Cardiac muscle cell (in vitro differentiated cells and primary cell): Measurements from ENCODE around the gene SCN4B. TPM values are rescaled to one million over a fixed set of nuclear protein-coding genes. Genes with fewer than 3 reads are reported as not detected.

Experiments
- DNase-seq, 2 donors: peaks; one replicate each; pipeline versions ENCODE4 v3.0.0 to v3.0.0-alpha.2; 2010 to 2017; ENCODE audit warnings: low read depth in 1 of 2, low spot score in 1 of 2
- H3K27ac ChIP-seq: fragments of 200-600 bp; sonication (generic); 2 replicates; pipeline ENCODE4 v1.5.1; 2016
- H3K27me3 ChIP-seq: fragments of 200-600 bp; sonication (generic); 2 replicates; pipeline ENCODE4 v1.6.0; 2016; ENCODE audit warnings: control low read depth
- H3K36me3 ChIP-seq: fragments of 200-600 bp; sonication (generic); 2 replicates; pipeline ENCODE4 v1.5.1; 2016; ENCODE audit warnings: control low read depth
- H3K4me1 ChIP-seq: fragments of 200-600 bp; sonication (generic); 2 replicates; pipeline ENCODE4 v1.8.1; 2017; ENCODE audit warnings: low read depth, mild to moderate bottlenecking, mixed run types
- H3K4me3 ChIP-seq: fragments of 200-600 bp; sonication (generic); 2 replicates; pipeline ENCODE4 v1.5.1; 2016; ENCODE audit warnings: mild to moderate bottlenecking
- H3K9me3 ChIP-seq: fragments of 200-600 bp; sonication (generic); 2 replicates; pipeline ENCODE4 v1.5.1; 2017; ENCODE audit warnings: low read depth, mild to moderate bottlenecking, control low read depth
- polyA plus RNA-seq: library from polyadenylated mRNA; unstranded; fragments of >200 nt; fragmentation: Nextera tagmentation; extraction: Ambion mirVana; gene quantifications from 2 replicates; pipeline ENCODE4 v1.2.1, GENCODE V29; 2016
- total RNA-seq: library from RNA; depleted of rRNA; stranded (reverse); fragments of >200 nt; gene quantifications from 2 replicates; pipeline ENCODE4 v1.2.3, GENCODE V29; 2016
- TF ChIP-seq, protein P1 (sequence below): IDR thresholded peaks from 2 replicates; pipeline ENCODE4 v1.5.1; 2012; ENCODE audit warnings: low read depth, mild to moderate bottlenecking, low read length

The SCN4B gene
- total and polyA plus RNA-seq, 2 experiments from 2014 or later = 0.21 to 0.39 TPM

DNA sequence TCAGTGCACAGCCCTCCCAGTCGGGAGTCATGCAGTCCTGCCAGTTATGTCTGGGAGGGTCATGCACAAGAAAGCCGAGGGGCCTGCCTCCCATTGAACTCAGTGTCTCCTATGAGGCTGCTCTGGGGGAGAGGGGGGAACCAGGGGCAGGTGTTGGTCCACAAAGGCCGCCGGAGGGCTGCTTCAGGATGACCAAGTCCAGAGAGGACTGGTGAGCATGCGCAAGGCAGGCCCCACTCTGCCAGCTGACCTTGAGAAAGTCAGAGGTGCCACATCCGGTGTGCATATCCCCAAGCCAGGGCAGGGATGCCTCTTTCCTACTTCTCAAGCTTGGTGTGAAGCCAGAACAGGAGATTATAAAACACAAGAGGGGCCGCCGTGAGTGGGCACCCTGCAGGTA lies 4.4 kb downstream of the SCN4B start:
- H3K27ac ChIP-seq = no peak overlapping the region
- H3K36me3 ChIP-seq = no peaks in the 10 kb centered on the region
- H3K9me3 ChIP-seq = no peaks in the 10 kb centered on the region
- TF ChIP-seq, protein P1, sequence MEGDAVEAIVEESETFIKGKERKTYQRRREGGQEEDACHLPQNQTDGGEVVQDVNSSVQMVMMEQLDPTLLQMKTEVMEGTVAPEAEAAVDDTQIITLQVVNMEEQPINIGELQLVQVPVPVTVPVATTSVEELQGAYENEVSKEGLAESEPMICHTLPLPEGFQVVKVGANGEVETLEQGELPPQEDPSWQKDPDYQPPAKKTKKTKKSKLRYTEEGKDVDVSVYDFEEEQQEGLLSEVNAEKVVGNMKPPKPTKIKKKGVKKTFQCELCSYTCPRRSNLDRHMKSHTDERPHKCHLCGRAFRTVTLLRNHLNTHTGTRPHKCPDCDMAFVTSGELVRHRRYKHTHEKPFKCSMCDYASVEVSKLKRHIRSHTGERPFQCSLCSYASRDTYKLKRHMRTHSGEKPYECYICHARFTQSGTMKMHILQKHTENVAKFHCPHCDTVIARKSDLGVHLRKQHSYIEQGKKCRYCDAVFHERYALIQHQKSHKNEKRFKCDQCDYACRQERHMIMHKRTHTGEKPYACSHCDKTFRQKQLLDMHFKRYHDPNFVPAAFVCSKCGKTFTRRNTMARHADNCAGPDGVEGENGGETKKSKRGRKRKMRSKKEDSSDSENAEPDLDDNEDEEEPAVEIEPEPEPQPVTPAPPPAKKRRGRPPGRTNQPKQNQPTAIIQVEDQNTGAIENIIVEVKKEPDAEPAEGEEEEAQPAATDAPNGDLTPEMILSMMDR = no peak
- no peak overlapping the region for H3K4me3 ChIP-seq
- H3K27me3 ChIP-seq = peaks cover 88% of the 10 kb centered on the region
- no peaks in the 10 kb centered on the region for H3K4me1 ChIP-seq
- no peak for DNase-seq

DNA sequence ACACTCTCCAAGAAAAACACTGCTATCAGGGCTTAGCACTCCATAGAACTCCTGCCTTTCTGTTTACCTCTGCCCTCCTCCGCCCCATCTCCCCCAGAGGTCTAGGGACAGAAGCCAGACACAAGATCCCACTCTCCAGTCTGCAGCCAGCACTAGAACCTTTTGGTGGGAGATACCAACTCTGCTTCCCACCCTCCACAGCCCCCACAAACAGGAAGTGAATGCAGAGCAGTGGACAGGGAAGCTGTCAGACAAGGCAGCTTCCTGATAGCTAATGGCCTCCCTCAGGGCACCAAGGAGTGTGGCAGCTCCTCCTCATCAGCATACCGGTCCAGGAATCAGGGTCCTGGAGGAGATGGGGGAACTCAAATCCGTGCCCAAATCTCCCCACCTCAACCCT lies 5.1 kb downstream of the SCN4B start:
- Histone ChIP-seq H3K27ac (no peak overlapping the region), H3K36me3 (no peaks in the 10 kb centered on the region), H3K27me3 (peaks cover 88% of the 10 kb centered on the region), H3K9me3 (no peaks in the 10 kb centered on the region), H3K4me3 (no peak overlapping the region), H3K4me1 (no peaks in the 10 kb centered on the region)
- TF ChIP-seq, protein P1 = no peak
- no peak for DNase-seq

DNA sequence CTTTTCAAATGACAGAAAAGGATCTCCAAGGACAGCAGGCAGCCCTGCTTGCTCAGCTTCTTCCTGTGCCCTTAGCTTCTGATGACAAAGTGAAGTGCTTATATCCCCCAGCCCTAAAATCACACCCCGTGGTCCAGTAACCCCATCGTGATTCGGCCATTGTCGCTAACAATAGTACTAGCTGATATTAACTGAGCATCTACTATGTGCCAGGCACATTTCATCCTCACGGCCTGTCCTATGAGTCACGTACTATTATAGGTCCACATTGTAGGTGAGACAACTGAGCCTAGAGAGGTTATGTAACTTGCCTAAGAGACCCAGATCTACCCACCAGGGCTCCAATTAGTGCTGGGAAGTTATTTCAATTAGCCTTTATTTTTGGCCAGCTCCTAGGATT lies 6.1 kb downstream of the SCN4B start:
- H3K4me3 ChIP-seq = no peak overlapping the region
- TF ChIP-seq, protein P1 = no peak
- H3K9me3 ChIP-seq = no peaks in the 10 kb centered on the region
- no peaks in the 10 kb centered on the region for H3K4me1 ChIP-seq
- H3K27ac ChIP-seq = no peak overlapping the region
- H3K27me3 ChIP-seq = peaks cover 85% of the 10 kb centered on the region
- no peaks in the 10 kb centered on the region for H3K36me3 ChIP-seq
- DNase-seq = no peak

DNA sequence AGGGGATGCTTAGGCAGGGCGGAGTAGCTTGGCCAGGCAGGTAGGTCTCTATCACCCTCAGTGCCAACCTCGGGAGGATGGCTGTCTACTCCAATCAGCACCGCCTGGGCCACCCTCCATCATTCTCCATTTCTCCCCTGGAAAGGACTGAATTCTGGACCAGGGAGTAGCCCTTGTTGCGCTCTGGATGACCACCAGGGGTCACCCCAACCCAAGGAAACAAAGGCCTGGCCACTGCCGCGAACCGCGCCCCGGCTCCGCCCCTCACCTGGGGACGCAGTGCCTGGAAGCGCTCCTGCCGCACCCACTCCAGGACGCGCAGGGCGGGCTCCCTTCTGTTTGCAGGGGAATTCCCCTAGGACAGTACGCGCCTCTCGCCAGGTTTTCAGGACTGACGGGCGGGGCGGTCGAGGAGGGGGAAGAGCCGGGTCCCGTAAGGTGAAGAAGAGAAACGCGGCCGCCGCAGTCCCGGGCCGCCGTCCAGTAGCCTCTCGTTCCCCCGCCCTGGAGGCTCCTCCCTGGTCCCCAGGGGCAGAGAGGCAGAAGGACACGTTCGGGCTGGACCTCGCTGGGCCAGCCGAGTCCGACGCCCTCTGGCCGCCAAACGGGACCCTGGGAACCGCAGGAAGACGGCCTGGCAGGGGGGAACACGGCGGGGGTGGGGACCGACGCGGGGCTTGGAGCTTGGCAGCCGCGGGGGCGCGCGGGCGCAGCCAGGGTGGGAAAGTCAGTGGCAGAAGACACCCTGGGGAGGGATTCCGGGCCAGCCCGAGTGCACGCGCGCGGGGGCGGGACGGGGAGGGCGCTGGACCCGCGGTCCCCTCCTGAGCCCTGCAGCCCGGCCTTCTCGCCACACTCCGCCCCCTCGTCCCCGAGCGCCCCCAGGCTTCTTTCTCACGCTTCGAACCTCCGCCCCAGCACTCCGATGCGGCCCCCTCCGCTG lies 7.1 kb downstream of the SCN4B start:
- Histone ChIP-seq H3K27ac (no peak overlapping the region), H3K9me3 (no peaks in the 10 kb centered on the region), H3K4me3 (peak overlapping the region; percentile 46), H3K4me1 (no peaks in the 10 kb centered on the region), H3K36me3 (no peaks in the 10 kb centered on the region), H3K27me3 (peaks cover 85% of the 10 kb centered on the region)
- peak; percentile 72 to 89 for DNase-seq
- TF ChIP-seq, protein P1 = peak; percentile 82

DNA sequence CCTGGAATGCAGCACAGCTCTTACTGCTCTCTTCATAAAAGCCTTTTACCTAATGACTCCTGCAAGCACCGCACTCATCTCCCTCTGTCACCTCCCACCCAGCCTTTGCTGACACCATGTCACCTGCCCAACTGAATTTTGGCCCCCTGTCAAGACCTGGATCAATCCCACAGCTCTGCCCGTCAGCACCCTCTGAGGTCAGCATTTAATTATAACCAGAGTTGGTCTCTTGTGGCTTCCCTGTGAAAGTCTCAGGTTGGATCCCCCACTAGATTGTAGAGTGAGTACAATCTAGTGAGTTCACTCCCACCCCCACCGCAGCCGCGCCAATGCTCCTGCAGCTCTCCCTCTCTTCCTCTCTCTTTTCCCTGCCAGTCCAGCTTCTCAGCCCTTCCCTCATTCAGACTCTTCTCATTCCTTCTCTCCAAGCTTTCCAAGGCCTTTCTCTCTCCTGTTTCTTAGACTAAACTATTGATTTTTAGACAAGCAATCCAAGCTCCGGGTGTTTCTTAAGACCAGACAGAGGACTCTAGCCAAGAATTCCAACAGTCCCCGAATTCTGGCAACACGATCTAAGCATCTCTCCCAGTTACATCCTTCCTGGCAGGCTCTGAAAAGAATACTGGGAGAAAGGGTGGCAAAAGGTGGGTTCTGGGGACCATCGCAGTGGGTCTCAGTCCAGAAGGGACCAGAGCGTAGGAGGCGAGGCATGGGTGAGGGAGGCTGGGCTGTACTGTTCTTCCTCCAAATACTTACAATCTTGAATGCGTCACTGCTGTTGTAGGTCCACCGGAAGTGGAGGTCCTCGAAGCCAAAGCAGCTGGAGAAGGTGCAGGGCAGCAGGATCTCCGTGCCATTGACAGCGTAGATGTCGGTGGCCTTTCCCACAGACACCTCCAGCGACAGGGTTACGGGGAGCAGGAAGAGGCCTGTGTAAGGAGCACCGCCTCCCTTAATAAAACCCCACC lies 8.0 kb downstream of the SCN4B start:
- no peak overlapping the region for H3K4me3 ChIP-seq
- no peaks in the 10 kb centered on the region for H3K36me3 ChIP-seq
- no peaks in the 10 kb centered on the region for H3K4me1 ChIP-seq
- peaks cover 80% of the 10 kb centered on the region for H3K27me3 ChIP-seq
- DNase-seq = no peak
- TF ChIP-seq, protein P1 = no peak
- H3K9me3 ChIP-seq = no peaks in the 10 kb centered on the region
- H3K27ac ChIP-seq = no peak overlapping the region
